Activated naive CD4-positive, alpha-beta T cell treated with anti-CD3 and anti-CD28 coated beads for 36 hours (primary cell): ENCODE measurements around the gene ADK. TPM values are rescaled to one million over a fixed set of nuclear protein-coding genes. Genes with fewer than 3 reads are reported as not detected.

Experiments
- CTCF ChIA-PET: fragments of 350-600 bp; sonication (Branson Sonifier 250); formaldehyde crosslinking; loops from one replicate; lab custom pipeline; 2021; ENCODE audit warnings: antibody characterized with exemption; lab: Charles Lee
- DNase-seq: peaks from one replicate; pipeline ENCODE4 v3.0.0-alpha.2; 2020
- H3K27ac Mint-ChIP-seq: one replicate; pipeline ENCODE4 v1.8.0; 2021; ENCODE audit warnings: mild to moderate bottlenecking, mixed read lengths
- H3K27me3 Mint-ChIP-seq: one replicate; pipeline ENCODE4 v1.8.0; 2021; ENCODE audit warnings: low read depth, mixed read lengths
- H3K36me3 Mint-ChIP-seq: one replicate; pipeline ENCODE4 v1.8.0; 2021; ENCODE audit warnings: low read depth, mixed read lengths
- H3K4me1 Mint-ChIP-seq: one replicate; pipeline ENCODE4 v1.8.0; 2021; ENCODE audit warnings: low read depth, mixed read lengths
- H3K4me3 Mint-ChIP-seq: one replicate; pipeline ENCODE4 v1.8.0; 2021; ENCODE audit warnings: mild to moderate bottlenecking, moderate library complexity, mixed read lengths
- H3K9me3 Mint-ChIP-seq: one replicate; pipeline ENCODE4 v1.8.0; 2021; ENCODE audit warnings: mixed read lengths
- intact Hi-C: fragments of 100-400 bp; cut with micrococcal nuclease; formaldehyde crosslinking; loops from one replicate; pipeline ENCODE4 v1.15.1; 2023
- total RNA-seq, 2 experiments: library from RNA; stranded (reverse); gene quantifications; one replicate each; pipeline ENCODE4 v1.2.3, GENCODE V29; 2021

Gene ADK
- total RNA-seq, 2 experiments from 2014 or later, result 43.4 to 43.9 TPM

DNA sequence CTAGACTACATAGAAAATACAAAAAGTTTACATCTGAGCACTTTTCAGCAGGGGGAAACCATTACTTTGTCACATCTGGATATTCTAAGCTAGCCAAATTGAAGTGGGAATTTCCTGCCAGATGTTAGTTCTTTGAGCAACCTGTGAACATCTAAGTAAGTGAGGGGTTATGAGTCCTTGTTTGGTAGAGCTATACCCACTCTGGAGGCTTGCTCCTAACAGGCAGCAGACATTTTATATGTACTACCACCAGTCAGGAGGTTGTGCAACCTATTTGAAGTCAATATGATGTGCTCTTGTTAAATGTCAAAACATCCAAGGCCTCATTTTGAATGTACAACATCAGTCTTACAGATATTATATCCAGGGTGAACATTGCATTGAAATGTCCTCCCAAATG is 532.0 kb downstream of the ADK start:
- DNase-seq, result no peak
- Mint-ChIP-seq H3K9me3 (no peaks in the 10 kb centered on the region), H3K4me3 (no peak overlapping the region), H3K27ac (no peak overlapping the region), H3K27me3 (no peaks in the 10 kb centered on the region), H3K4me1 (peaks cover 10% of the 10 kb centered on the region), H3K36me3 (peaks cover 3% of the 10 kb centered on the region)
- CTCF ChIA-PET, result interaction anchor here (1.2 kb wide), 1 partner anchor 9 kb away, joined by 3 read pairs; no protein-coding TSS in a partner anchor
- intact Hi-C loops, result no loop called here

DNA sequence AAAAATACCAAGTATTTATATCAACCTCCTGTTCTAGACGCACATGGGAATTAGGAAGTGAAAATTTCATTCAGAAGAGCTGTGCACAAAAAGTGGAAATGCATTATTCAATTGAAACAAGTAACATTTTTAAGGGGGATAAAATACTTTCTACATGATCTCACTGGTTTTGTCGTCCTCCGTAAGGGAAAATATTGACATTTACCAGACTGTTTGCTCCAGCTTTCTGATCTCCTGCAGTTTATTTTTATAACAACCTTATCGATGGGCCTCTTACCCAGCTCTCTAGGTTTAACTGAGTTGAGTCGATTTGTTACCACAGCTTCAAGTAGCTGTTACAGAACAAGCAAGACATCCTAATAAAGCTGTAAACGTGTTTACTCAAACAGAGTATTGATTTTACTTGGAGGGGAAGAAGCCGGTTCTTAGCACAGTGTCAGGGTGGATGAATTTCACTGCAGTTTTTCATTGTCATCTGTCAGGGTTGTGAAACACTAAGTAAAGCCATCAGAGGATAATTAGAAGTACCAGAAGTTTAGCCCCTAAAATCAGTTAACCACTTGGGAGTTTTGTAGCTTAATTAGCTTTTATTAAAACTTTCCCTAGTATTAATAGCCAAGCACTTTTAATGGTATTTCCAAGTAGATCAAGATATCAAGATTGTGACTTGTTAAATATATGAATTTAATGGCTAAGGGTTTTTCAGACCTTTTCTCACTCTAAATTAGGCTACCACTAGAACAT is 532.8 kb downstream of the ADK start:
- CTCF ChIA-PET, result interaction anchor here (0.7 kb wide), 1 partner anchor 550 kb away, joined by 3 read pairs; no protein-coding TSS in a partner anchor
- no peak for DNase-seq
- intact Hi-C loops, result no loop called here
- Mint-ChIP-seq H3K27ac (no peak overlapping the region), H3K9me3 (no peaks in the 10 kb centered on the region), H3K36me3 (peaks cover 8% of the 10 kb centered on the region), H3K4me3 (no peak overlapping the region), H3K27me3 (no peaks in the 10 kb centered on the region), H3K4me1 (peaks cover 10% of the 10 kb centered on the region)

DNA sequence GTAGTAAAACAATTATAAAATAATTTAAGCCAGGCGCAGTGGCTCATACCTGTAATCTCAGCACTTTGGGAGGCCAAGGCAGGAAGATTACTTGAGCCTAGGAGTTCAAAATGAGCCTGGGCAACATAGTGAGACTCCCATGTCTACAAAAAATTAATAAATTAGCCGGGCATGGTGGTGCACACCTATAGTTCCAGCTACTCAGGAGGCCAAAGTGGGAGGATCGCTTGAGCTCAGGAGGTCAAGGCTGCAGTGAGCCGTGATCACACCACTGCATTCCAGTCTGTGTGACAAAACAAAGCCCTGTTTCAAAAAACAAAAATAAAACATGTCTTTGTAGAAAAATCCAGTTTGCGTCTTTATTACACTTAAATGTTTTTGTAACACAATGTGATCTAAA is 533.4 kb downstream of the ADK start:
- H3K9me3 Mint-ChIP-seq, result no peaks in the 10 kb centered on the region
- no peak overlapping the region for H3K4me3 Mint-ChIP-seq
- CTCF ChIA-PET, result interaction anchor here (0.7 kb wide), 1 partner anchor 550 kb away, joined by 3 read pairs; no protein-coding TSS in a partner anchor
- intact Hi-C loops, result no loop called here
- H3K27ac Mint-ChIP-seq, result no peak overlapping the region
- H3K4me1 Mint-ChIP-seq, result peaks cover 10% of the 10 kb centered on the region
- no peaks in the 10 kb centered on the region for H3K27me3 Mint-ChIP-seq
- peaks cover 8% of the 10 kb centered on the region for H3K36me3 Mint-ChIP-seq
- no peak for DNase-seq

DNA sequence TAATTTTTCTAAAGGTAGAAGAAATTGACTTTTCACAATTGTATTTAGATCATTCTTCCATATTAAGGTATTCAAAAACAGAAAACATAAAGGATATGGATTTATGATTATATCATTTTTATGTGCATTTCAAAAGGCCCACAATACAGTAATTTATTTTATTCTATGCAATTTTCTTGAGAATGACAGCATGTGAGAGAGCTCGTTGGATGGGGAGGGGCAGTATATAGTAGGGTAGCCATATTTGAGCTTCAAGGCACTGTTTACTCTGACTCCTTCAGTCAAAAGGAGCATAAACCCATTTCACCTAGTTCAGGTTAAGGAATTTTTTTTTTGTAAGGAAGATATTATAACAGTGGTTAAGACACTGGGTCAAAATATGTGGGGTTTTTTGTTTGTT is 534.5 kb downstream of the ADK start:
- no peak overlapping the region for H3K27ac Mint-ChIP-seq
- CTCF ChIA-PET, result interaction anchor here (0.7 kb wide), 1 partner anchor 471 kb away, joined by 3 read pairs; no protein-coding TSS in a partner anchor
- peaks cover 10% of the 10 kb centered on the region for H3K4me1 Mint-ChIP-seq
- no peaks in the 10 kb centered on the region for H3K27me3 Mint-ChIP-seq
- peaks cover 8% of the 10 kb centered on the region for H3K36me3 Mint-ChIP-seq
- intact Hi-C loops, result no loop called here
- H3K9me3 Mint-ChIP-seq, result no peaks in the 10 kb centered on the region
- no peak for DNase-seq
- H3K4me3 Mint-ChIP-seq, result no peak overlapping the region

DNA sequence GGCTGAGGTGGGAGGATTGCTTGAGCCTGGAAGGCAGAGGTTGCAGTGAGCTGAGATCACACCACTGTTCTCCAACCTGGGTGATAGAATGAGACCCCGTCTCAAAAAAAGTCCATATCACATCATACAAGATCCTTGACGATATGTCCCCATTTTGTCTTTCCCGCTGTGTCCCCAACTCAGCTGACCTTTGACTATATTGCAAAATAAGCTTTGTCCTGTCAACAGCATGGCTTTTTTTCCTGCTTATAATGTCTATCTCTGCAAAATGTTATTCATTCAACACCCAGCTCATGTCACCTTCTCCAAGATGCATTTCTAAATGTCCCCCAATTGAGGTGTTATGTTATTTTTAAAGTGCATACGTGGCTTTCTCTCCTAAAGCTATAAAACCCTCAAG is 539.4 kb downstream of the ADK start:
- Mint-ChIP-seq H3K27ac (no peak overlapping the region), H3K36me3 (peaks cover 9% of the 10 kb centered on the region), H3K4me3 (no peak overlapping the region), H3K9me3 (no peaks in the 10 kb centered on the region), H3K4me1 (peaks cover 2% of the 10 kb centered on the region), H3K27me3 (no peaks in the 10 kb centered on the region)
- intact Hi-C loops, result no loop called here
- CTCF ChIA-PET, result no interaction called here
- no peak for DNase-seq

DNA sequence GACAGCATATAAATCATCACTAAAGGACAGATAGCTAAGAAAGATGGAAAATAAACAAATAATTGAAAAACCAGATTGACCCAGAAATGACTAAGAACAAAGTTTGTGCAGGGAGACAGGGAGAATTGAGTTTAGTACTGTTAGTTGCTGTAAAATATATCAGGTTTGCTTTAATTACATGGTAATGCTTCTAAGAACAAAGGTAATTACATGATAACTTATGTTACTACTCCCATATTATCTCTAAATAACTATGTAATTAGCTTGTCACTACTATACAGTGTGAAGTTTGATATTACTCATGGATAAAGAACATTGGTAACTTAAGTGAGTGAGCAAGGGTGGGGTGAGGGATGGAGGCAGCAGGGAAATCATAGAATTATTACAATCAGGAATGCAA is 540.1 kb downstream of the ADK start:
- H3K36me3 Mint-ChIP-seq, result peaks cover 9% of the 10 kb centered on the region
- H3K27ac Mint-ChIP-seq, result no peak overlapping the region
- no peaks in the 10 kb centered on the region for H3K27me3 Mint-ChIP-seq
- intact Hi-C loops, result no loop called here
- H3K9me3 Mint-ChIP-seq, result no peaks in the 10 kb centered on the region
- H3K4me1 Mint-ChIP-seq, result peaks cover 2% of the 10 kb centered on the region
- no peak overlapping the region for H3K4me3 Mint-ChIP-seq
- CTCF ChIA-PET, result interaction anchor here (0.6 kb wide), 1 partner anchor 350 kb away, joined by 3 read pairs; no protein-coding TSS in a partner anchor
- DNase-seq, result no peak

DNA sequence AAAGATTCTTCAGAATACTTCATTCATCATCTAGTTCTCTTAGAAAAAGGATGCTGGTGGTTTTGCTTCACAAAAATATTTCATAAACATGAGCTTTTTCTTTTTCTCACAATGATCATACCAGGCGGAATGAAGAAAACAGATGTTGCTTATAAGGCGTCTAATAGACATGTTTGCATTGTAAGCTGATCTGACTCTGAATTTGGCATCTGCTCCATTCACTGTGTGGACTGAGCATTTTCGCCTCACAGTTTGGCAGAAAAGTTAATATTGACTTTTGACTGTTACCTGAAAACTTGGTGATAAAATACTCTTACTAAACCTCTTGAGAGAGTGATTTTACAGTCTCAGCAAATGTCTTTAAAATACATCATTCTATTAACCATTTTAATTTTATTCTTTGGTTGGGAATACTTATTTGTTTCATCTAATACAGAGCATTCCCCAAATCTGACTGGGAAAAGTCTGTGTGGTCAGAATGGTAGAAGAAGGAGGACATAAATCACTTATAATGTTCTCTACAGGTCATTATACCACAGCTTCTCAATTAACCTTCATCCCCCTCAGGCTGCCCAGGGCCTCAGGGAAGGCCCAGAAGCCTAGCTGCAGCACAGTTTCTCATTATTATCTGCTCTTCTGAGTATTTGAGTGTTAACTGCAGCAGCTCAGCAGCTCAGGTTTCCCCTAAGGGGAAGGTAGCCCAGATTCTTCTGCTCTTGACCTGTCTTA is 553.8 kb downstream of the ADK start:
- Mint-ChIP-seq H3K4me1 (no peaks in the 10 kb centered on the region), H3K27me3 (no peaks in the 10 kb centered on the region), H3K4me3 (no peak overlapping the region), H3K27ac (no peak overlapping the region), H3K9me3 (no peaks in the 10 kb centered on the region), H3K36me3 (peaks cover 11% of the 10 kb centered on the region)
- CTCF ChIA-PET, result no interaction called here
- intact Hi-C loops, result no loop called here
- no peak for DNase-seq

DNA sequence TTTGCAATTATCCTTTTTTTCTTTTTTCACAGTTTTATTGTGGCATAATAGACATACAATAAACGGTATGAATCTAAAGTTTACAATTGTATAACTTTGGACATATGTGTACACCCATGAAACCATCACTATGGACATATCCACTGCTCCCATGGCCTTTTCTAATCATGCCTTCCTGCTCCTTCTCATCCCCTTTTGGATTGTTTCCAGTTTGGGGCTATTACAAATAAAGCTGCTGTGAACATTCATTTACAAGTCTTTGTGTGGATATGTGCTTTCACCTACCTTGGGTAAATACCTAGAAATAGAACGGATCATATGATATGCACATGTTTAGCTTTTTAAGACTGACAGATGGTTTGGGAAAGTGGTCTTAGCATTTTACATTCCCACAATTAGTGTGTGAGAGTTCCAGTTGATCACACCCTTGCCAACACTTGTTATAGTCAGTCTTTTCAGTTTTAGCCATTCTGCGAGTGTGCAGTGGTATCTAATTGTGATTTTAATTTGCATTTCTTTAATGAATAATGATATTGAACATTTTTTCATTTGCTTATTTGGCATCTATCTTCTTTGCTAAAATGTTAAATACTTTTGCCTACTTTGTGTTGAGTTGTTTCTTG is 554.4 kb downstream of the ADK start:
- intact Hi-C loops, result no loop called here
- Mint-ChIP-seq H3K36me3 (peaks cover 13% of the 10 kb centered on the region), H3K9me3 (no peaks in the 10 kb centered on the region), H3K4me3 (no peak overlapping the region), H3K27me3 (no peaks in the 10 kb centered on the region), H3K4me1 (no peaks in the 10 kb centered on the region), H3K27ac (no peak overlapping the region)
- DNase-seq, result no peak
- CTCF ChIA-PET, result no interaction called here

DNA sequence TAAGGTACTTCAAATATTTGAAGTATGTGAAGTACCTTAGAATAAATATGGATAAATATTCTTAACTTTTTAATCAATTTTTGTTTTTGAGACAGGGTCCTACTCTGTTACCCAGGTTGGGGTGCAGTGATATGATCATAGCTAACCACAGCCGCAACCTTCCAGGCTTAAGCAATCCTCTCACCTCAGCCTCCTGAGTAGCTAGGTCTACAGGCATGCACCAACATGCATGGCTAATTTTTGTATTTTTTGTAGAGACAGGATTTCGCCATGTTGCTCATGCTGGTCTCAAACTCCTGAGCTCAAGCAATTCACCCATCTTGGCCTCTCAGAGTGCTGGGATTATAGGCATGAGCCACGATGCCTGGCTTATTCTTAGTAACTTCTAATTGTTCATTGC is 555.9 kb downstream of the ADK start:
- Mint-ChIP-seq H3K36me3 (peaks cover 17% of the 10 kb centered on the region), H3K4me1 (no peaks in the 10 kb centered on the region), H3K4me3 (no peak overlapping the region), H3K9me3 (no peaks in the 10 kb centered on the region), H3K27ac (no peak overlapping the region), H3K27me3 (no peaks in the 10 kb centered on the region)
- DNase-seq, result no peak
- CTCF ChIA-PET, result no interaction called here
- intact Hi-C loops, result no loop called here

DNA sequence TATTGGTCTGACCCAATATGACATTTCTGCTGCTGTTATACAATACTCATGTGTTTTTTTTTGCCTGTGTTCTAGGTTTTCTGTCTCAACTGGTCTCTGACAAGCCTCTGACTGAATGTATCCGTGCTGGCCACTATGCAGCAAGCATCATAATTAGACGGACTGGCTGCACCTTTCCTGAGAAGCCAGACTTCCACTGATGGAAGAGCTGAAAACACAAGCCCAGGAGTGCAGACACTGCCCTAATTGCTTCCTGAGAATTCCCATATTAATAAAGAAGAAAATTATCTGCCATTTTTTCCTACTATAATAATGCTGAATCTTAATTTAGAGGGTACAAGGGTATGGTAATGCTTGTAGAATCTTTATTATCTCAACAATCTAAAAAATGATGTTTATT is 557.2 kb downstream of the ADK start:
- Mint-ChIP-seq H3K4me1 (no peaks in the 10 kb centered on the region), H3K9me3 (no peaks in the 10 kb centered on the region), H3K36me3 (peaks cover 15% of the 10 kb centered on the region), H3K4me3 (no peak overlapping the region), H3K27me3 (no peaks in the 10 kb centered on the region), H3K27ac (no peak overlapping the region)
- CTCF ChIA-PET, result no interaction called here
- DNase-seq, result no peak
- intact Hi-C loops, result no loop called here

DNA sequence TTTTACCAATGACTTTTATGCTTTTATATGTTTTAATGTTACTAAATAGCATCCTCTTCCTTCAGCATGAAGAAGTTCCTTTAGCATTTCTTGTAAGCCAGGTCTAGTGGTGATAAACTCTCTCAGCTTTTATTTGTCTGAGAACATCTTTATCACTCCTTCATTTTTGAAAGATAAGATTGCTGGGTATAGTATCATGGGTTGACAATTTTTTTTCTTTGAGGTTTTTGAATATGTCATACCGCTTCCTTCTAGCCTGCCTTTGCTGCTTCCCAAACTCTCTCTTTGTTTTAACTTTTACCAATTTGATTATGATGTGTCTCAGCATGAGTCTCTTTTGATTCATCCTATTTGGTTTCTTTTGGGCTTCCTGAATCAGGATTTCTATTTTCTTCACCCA is 567.2 kb downstream of the ADK start:
- Mint-ChIP-seq H3K9me3 (peaks cover 22% of the 10 kb centered on the region), H3K4me1 (no peaks in the 10 kb centered on the region), H3K4me3 (no peak overlapping the region), H3K27me3 (no peaks in the 10 kb centered on the region), H3K36me3 (peaks cover 25% of the 10 kb centered on the region), H3K27ac (no peak overlapping the region)
- intact Hi-C loops, result no loop called here
- no peak for DNase-seq
- CTCF ChIA-PET, result no interaction called here

DNA sequence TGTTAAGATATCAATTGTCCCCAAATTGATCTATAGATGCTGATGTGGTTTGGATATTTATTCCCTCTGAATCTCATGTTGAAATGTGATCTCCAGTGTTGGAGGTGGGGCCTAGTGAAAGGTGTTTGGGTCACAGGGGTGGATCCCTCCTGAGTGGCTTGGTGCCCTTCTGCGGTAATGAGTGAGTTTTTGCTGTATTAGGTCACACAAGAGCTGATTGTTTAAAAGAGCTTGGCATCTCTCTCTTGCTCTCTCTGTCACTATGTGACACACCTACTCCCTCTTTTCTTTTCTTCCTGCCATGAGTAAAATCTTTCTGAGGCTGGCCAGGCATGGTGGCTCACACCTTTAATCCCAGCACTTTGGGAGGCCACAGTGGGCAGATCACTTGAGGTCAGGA is 577.2 kb downstream of the ADK start:
- Mint-ChIP-seq H3K27ac (no peak overlapping the region), H3K4me1 (no peaks in the 10 kb centered on the region), H3K27me3 (no peaks in the 10 kb centered on the region), H3K4me3 (no peak overlapping the region), H3K36me3 (peaks cover 3% of the 10 kb centered on the region), H3K9me3 (no peaks in the 10 kb centered on the region)
- DNase-seq, result no peak
- intact Hi-C loops, result no loop called here
- CTCF ChIA-PET, result no interaction called here
